Measurements from ENCODE around the gene CRELD2. TPM values are rescaled to one million over a fixed set of nuclear protein-coding genes. Genes with fewer than 3 reads are reported as not detected.

CRELD2 gene
- total and polyA plus RNA-seq, 2 of the 13 experiments (the other 11 are each of a cell fraction or from before 2014, with no cell fraction given), result 17.2 to 44.7 TPM

DNA sequence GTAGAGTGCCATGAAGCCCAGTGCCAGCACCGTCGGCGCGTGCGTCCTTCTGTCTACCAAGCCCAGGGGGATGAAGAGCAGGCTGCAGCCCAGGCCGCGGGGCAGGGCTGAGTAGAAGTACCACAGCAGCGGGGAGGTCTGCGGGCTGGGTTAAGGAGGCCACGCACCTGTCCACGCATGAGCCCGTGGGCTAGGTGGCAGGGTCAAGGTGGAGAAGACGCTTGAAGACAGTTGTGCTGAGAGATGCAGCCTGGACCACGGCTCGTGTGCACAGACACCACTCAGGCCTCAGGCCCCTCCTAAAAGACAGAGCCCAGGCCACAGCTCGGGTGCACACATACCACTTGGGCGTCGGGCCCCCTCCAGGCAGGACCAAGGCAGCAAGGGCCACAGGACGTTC is 10.6 kb upstream of the CRELD2 start:
- intact Hi-C loops (cut with micrococcal nuclease; ENCODE audit: unreplicated experiment) (no loop called here), in situ Hi-C loops (cut with HindIII; ENCODE audit: extremely low pct_ligation_motif_present, low pct_unique_long_range_greater_than_20kb) (no loop called here)
- H3K27ac ChIP-seq (ENCODE audit: extremely low read length, insufficient read depth, low read length), result no peak overlapping the region
- no peaks in the 10 kb centered on the region for H3K9me3 ChIP-seq (ENCODE audit: low read length)
- WGBS (ENCODE audit: low lambda C conversion rate), result 98% methylated on average over 14 of the region's 19 CpGs
- ATAC-seq (no peak), DNase-seq (ENCODE audit: low spot score) (no peak), FAIRE-seq (no peak)
- H3K27me3 ChIP-seq (ENCODE audit: control insufficient read depth in 1 of 2, insufficient read depth in 2 of 2, low read length in 2 of 2), result no peaks in the 10 kb centered on the region
- H3K9ac ChIP-seq (ENCODE audit: insufficient read depth, low read depth, low read length), result no peak overlapping the region
- no peak overlapping the region for H3K4me2 ChIP-seq (ENCODE audit: low read depth, low read length)
- H3K36me3 ChIP-seq (replicated peaks in 1 of 2; ENCODE audit: control insufficient read depth in 1 of 2, insufficient read depth in 2 of 2, low read length in 2 of 2), result peaks cover 7 to 36% of the 10 kb centered on the region in 2 experiments; a peak in 4 of 5 replicates
- H3K79me2 ChIP-seq (ENCODE audit: insufficient read depth, low read length), result no peaks in the 10 kb centered on the region
- H3K4me3 ChIP-seq (replicated peaks in 1 of 3; ENCODE audit: insufficient read depth in 1 of 3, low read depth in 2 of 3, low read length in 3 of 3), result no peak overlapping the region
- H2AFZ ChIP-seq (ENCODE audit: low read length), result no peak overlapping the region
- no TSS peak for BruUV-seq (replicated peaks)
- ChIA-PET CTCF (ENCODE audit: low intra/inter-chr PET ratio, low total read pairs) (no interaction called here), POLR2A (no interaction called here)
- no peaks in the 10 kb centered on the region for H4K20me1 ChIP-seq (ENCODE audit: insufficient read depth, low read length)
- no peak for TF ChIP-seq FOXJ3 (CRISPR knock-in tag; IDR thresholded peaks at IDR 0.05; ENCODE audit: borderline replicate concordance)
- TF ChIP-seq, protein P1, sequence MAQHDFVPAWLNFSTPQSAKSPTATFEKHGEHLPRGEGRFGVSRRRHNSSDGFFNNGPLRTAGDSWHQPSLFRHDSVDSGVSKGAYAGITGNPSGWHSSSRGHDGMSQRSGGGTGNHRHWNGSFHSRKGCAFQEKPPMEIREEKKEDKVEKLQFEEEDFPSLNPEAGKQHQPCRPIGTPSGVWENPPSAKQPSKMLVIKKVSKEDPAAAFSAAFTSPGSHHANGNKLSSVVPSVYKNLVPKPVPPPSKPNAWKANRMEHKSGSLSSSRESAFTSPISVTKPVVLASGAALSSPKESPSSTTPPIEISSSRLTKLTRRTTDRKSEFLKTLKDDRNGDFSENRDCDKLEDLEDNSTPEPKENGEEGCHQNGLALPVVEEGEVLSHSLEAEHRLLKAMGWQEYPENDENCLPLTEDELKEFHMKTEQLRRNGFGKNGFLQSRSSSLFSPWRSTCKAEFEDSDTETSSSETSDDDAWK (CRISPR knock-in tag; IDR thresholded peaks at IDR 0.05), result no peak
- peaks cover 12% of the 10 kb centered on the region for H3K4me1 ChIP-seq (ENCODE audit: insufficient read depth, low read length)

DNA sequence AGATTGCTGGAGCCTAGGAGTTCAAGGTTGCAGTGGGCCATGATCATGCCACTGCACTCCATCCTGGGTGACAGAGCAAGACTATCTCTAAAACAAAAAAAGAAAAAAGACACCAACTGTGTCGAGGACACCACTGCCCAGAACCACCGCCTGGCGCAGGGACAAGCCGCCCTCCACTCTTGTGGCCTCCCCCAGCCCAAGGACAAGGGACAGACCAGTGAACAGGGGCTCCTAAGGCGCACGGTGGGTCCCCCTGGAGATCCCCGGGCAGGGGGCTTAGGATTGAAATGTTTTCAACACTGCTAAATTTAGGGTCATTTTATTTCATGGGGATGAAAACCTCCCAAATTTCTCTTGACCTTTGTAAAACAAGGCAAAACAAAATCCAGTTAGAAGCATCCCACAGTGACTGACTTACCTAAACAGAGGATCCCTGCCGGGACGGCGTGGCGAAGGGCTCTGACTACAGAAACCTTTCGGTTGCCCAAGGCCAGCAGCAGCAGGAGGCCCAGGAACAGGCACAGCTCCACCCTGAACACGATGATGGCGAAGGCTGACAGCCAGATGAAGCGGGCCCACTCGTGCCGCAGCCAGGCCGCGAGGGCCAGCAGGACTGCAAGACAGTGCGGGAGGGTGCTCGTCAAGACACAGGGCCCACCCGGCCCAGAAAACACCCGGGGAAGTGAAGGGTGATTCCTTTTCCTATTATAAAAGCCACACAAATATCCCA is 8.8 kb upstream of the CRELD2 start:
- in situ Hi-C loops (cut with HindIII; ENCODE audit: extremely low pct_ligation_motif_present, low pct_unique_long_range_greater_than_20kb), result no loop called here
- FAIRE-seq (no peak), DNase-seq (ENCODE audit: low spot score) (no peak), ATAC-seq (no peak)
- ChIA-PET CTCF (ENCODE audit: low intra/inter-chr PET ratio, low total read pairs) (no interaction called here), POLR2A (no interaction called here)
- TF ChIP-seq, protein P2, sequence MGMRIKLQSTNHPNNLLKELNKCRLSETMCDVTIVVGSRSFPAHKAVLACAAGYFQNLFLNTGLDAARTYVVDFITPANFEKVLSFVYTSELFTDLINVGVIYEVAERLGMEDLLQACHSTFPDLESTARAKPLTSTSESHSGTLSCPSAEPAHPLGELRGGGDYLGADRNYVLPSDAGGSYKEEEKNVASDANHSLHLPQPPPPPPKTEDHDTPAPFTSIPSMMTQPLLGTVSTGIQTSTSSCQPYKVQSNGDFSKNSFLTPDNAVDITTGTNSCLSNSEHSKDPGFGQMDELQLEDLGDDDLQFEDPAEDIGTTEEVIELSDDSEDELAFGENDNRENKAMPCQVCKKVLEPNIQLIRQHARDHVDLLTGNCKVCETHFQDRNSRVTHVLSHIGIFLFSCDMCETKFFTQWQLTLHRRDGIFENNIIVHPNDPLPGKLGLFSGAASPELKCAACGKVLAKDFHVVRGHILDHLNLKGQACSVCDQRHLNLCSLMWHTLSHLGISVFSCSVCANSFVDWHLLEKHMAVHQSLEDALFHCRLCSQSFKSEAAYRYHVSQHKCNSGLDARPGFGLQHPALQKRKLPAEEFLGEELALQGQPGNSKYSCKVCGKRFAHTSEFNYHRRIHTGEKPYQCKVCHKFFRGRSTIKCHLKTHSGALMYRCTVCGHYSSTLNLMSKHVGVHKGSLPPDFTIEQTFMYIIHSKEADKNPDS (CRISPR knock-in tag; IDR thresholded peaks at IDR 0.05), result no peak
- TF ChIP-seq AGO2 (optimal IDR thresholded peaks at IDR 0.05; ENCODE audit: low read depth, low read length), result peak; percentile 40
- no peaks in the 10 kb centered on the region for H3K79me2 ChIP-seq (ENCODE audit: insufficient read depth, low read length)
- H3K36me3 ChIP-seq (replicated peaks in 1 of 2; ENCODE audit: control insufficient read depth in 1 of 2, insufficient read depth in 2 of 2, low read length in 2 of 2), result peaks cover 9 to 32% of the 10 kb centered on the region in 2 experiments; a peak in 4 of 5 replicates
- no peaks in the 10 kb centered on the region for H3K9me3 ChIP-seq (ENCODE audit: low read length)
- no peaks in the 10 kb centered on the region for H3K27me3 ChIP-seq (ENCODE audit: control insufficient read depth in 1 of 2, insufficient read depth in 2 of 2, low read length in 2 of 2)
- H4K20me1 ChIP-seq (ENCODE audit: insufficient read depth, low read length), result no peaks in the 10 kb centered on the region
- no peak overlapping the region for H3K9ac ChIP-seq (ENCODE audit: insufficient read depth, low read depth, low read length)
- intact Hi-C loops (cut with micrococcal nuclease; ENCODE audit: unreplicated experiment), result no loop called here
- no peak overlapping the region for H3K4me2 ChIP-seq (ENCODE audit: low read depth, low read length)
- H3K4me1 ChIP-seq (ENCODE audit: insufficient read depth, low read length), result peaks cover 12% of the 10 kb centered on the region
- no peak overlapping the region for H3K27ac ChIP-seq (ENCODE audit: extremely low read length, insufficient read depth, low read length)
- no peak overlapping the region for H2AFZ ChIP-seq (ENCODE audit: low read length)
- no peak overlapping the region for H3K4me3 ChIP-seq (replicated peaks in 1 of 3; ENCODE audit: insufficient read depth in 1 of 3, low read depth in 2 of 3, low read length in 3 of 3)
- BruUV-seq (replicated peaks), result no TSS peak
- 97% methylated on average over 18 of the region's 23 CpGs for WGBS (ENCODE audit: low lambda C conversion rate)

All from HepG2 (cell line).